ENCODE measurements around the gene SLC25A12.

Gene SLC25A12

GRCh38 chr2:171902840-171903420 lies 8.9 kb upstream of the SLC25A12 start:
- TF ChIP-seq GATA3 (IDR thresholded peaks at IDR 0.05; ENCODE audit: low read depth, low read length) (no peak), GATA2 (IDR thresholded peaks at IDR 0.05; ENCODE audit: low read depth, low read length) (no peak)

DNA sequence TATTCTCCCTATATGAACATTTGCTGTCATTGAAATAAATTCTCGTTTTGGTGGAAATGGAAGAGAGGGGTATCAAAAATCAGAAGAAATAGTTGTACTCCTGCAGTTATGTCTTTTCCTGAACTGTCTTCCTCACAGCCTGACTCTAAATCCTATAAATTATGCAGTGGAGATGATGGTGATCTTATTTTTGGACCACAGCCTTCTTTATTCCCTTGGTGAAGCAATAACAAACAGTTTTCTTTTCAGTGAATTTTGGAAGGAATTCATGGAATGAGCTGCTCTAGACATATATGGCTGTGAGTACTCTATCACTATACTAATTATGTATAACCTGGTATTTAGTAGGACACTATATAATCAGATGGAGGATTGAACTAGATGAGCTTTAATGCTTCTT lies 1.7 kb upstream of the SLC25A12 start:
- TF ChIP-seq GATA2 (IDR thresholded peaks at IDR 0.05; ENCODE audit: low read depth, low read length) = no peak
- TF ChIP-seq GATA3 (IDR thresholded peaks at IDR 0.05; ENCODE audit: low read depth, low read length) = no peak

DNA sequence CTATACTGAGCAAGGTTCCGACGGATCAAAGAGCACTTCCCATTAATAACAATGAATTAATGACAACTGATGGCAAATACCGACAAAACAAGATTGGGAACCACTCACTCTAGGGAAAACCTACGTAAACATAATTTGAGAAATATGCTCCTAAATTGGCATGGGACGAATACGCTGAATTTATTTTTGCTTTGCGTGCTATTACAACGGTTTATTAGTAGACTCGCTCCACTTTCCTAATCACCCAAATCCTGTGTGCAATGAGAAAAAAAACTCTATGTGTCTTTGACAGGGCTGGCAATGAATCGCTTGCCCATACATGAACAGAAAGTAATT lies 536 bp upstream of the SLC25A12 start:
- TF ChIP-seq GATA3 (IDR thresholded peaks at IDR 0.05; ENCODE audit: low read depth, low read length) = no peak
- no peak for TF ChIP-seq GATA2 (IDR thresholded peaks at IDR 0.05; ENCODE audit: low read depth, low read length)

DNA sequence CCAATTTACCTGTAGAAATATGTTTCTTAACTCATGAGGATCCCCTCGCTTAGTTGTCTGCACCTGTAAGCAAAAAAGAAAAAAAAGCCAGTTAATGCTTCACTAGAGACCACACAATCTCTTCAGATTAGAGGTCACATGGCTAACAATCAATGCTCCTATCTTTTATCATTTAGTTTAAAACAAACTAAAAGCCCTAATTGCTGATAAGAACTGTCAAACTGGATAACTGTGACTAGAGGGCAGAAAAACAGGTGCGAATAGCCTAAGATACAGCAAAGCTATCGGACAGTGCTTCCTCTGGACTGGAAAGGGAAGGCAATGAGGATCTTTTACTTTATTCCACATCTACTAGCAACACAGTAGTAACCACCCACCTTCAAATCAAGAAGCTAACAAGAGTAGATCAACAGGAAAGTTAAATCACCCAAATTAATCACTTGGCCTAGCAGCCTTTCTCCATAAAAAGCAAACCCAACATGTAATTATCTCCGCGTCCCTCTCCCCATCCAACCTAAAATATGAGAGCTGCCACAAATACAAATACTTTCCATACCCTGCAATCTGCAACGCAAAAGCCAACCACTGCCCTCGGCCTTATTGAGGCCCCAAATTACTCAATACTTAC lies 734 bp downstream of the SLC25A12 start:
- peak; percentile 41; the same call in 1 of the 2 replicates for TF ChIP-seq GATA3 (IDR thresholded peaks at IDR 0.05; ENCODE audit: low read depth, low read length)
- peak; percentile 45; the same call in 1 of the 2 replicates for TF ChIP-seq GATA2 (IDR thresholded peaks at IDR 0.05; ENCODE audit: low read depth, low read length)

GRCh38 chr2:171889808-171890207 lies 4.2 kb downstream of the SLC25A12 start:
- no peak for TF ChIP-seq GATA2 (IDR thresholded peaks at IDR 0.05; ENCODE audit: low read depth, low read length)
- no peak for TF ChIP-seq GATA3 (IDR thresholded peaks at IDR 0.05; ENCODE audit: low read depth, low read length)

GRCh38 chr2:171889333-171889732 lies 4.7 kb downstream of the SLC25A12 start:
- TF ChIP-seq GATA2 (IDR thresholded peaks at IDR 0.05; ENCODE audit: low read depth, low read length) (no peak), GATA3 (IDR thresholded peaks at IDR 0.05; ENCODE audit: low read depth, low read length) (no peak)

- TF ChIP-seq GATA2 (IDR thresholded peaks at IDR 0.05; ENCODE audit: low read depth, low read length) (no peak), GATA3 (IDR thresholded peaks at IDR 0.05; ENCODE audit: low read depth, low read length) (no peak)
Observed at GRCh38 chr2:171883275-171883893, 10.7 kb downstream of the SLC25A12 start.

DNA sequence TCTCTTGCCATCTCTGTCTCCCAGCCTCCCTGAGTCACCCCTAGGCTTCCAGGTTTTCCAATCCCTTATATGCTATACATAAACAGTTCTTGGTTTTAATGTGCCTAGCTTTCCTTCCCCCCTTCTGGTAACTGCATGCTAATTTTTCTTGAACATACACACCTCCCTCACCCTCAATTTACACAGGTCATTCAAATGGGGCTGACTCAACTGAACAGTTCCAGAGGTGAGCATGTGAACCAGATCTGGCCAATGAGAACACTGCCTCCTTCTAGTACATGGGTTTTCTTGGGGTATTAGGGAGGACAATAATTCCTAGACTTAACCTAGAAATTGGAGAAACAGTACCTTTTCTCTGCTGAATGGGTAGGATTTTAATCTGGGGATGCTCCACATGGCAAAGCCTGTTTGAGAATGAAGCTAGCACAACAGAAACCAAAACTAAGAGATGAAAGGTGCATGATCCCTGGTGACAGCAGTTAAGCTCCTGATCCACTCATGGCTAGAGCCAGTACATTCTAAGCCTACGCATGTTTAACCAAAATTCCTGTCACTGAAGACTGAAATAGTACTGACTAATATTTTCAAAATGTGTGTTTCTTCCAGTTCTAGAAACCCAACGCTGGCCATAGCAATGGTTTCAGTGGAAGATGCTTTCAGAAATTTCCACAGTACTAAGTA lies 11.8 kb downstream of the SLC25A12 start:
- TF ChIP-seq GATA2 (IDR thresholded peaks at IDR 0.05; ENCODE audit: low read depth, low read length) = no peak
- TF ChIP-seq GATA3 (IDR thresholded peaks at IDR 0.05; ENCODE audit: low read depth, low read length) = no peak

GRCh38 chr2:171880774-171881173 lies 13.3 kb downstream of the SLC25A12 start:
- no peak for TF ChIP-seq GATA3 (IDR thresholded peaks at IDR 0.05; ENCODE audit: low read depth, low read length)
- no peak for TF ChIP-seq GATA2 (IDR thresholded peaks at IDR 0.05; ENCODE audit: low read depth, low read length)

GRCh38 chr2:171879865-171880264 lies 14.2 kb downstream of the SLC25A12 start:
- no peak for TF ChIP-seq GATA2 (IDR thresholded peaks at IDR 0.05; ENCODE audit: low read depth, low read length)
- no peak for TF ChIP-seq GATA3 (IDR thresholded peaks at IDR 0.05; ENCODE audit: low read depth, low read length)

DNA sequence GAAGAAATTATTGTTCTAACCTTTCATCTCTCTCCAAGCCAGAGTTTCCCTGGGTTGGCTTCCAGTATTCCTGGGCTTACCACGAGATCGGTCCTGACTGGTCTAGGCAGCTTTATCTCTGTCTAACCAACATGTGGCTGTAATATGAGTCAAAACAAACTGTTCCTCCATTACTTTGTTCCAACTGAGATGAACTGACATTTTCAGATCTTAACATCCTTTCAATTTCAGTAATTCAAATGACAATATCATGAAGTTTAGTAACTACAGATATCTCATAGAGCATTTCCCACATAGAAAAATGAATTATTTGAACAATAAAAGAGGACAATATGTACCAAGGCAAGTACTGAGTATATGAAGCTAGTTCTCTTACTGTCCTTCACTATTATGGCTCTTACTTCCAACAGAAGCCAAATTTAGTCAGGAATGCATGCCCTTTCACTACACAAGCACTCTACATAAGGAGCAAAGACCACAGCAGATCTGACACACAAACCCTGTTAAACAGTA lies 15.5 kb downstream of the SLC25A12 start:
- TF ChIP-seq GATA3 (IDR thresholded peaks at IDR 0.05; ENCODE audit: low read depth, low read length) = no peak
- TF ChIP-seq GATA2 (IDR thresholded peaks at IDR 0.05; ENCODE audit: low read depth, low read length) = no peak

- TF ChIP-seq GATA2 (IDR thresholded peaks at IDR 0.05; ENCODE audit: low read depth, low read length) (no peak), GATA3 (IDR thresholded peaks at IDR 0.05; ENCODE audit: low read depth, low read length) (no peak)
Observed at GRCh38 chr2:171874963-171875362, 19.1 kb downstream of the SLC25A12 start.

GRCh38 chr2:171874517-171874916 lies 19.5 kb downstream of the SLC25A12 start:
- TF ChIP-seq GATA2 (IDR thresholded peaks at IDR 0.05; ENCODE audit: low read depth, low read length) = no peak
- no peak for TF ChIP-seq GATA3 (IDR thresholded peaks at IDR 0.05; ENCODE audit: low read depth, low read length)

DNA sequence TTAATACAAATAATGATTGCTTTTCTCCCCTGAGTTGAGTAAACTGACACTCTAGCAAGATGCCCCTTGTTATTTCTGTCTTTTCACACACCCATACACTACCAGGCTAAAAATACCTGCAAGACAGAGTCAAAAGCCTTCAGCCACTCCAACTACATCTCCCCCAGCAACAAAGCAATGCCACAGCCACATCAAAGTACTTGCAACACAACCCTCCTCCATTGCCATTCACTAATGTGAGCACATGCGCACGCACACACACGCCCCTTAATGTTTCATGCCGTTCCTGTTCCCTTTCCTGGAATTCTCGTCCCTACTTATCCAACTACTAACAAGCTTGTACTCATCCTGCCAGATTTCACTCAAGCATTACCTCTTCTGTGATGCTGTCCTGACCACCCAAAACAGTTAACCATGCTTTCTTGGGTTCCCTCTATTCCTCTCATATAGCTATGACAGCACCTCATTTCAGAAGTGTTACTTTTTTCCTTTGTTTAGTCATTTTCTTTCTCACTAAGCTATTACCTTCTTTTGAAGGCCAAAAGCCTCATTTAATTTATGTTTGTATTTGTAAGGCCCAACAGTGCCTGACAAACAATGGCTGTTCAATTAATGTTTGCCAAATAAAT lies 29.6 kb downstream of the SLC25A12 start:
- TF ChIP-seq GATA3 (IDR thresholded peaks at IDR 0.05; ENCODE audit: low read depth, low read length) (no peak), GATA2 (IDR thresholded peaks at IDR 0.05; ENCODE audit: low read depth, low read length) (no peak)
